Fibroblast of villous mesenchyme (primary cell): ENCODE results near the gene KANK2. TPM values are rescaled to one million over a fixed set of nuclear protein-coding genes. Genes with fewer than 3 reads are reported as not detected.

Source experiments
- DNase-seq: peaks from one replicate; pipeline ENCODE4 v3.0.0-alpha.2; 2010; ENCODE audit warnings: low read depth
- H3K4me3 ChIP-seq: 2 replicates; pipeline ENCODE4 v1.5.1; 2011; ENCODE audit warnings: low read depth, mild to moderate bottlenecking, low read length
- CTCF ChIP-seq: IDR thresholded peaks from 2 replicates; pipeline ENCODE4 v1.5.1; 2012; ENCODE audit warnings: low read depth, mild to moderate bottlenecking, low read length; ENCODE audit not compliant: insufficient read depth
- total RNA-seq: library from RNA; depleted of rRNA; stranded (reverse); fragments of >200 nt; gene quantifications from 2 replicates; pipeline ENCODE4 v1.2.3, GENCODE V29; 2012

KANK2 gene
- total RNA-seq, 1 donor: 253 TPM

GRCh38 chr19:11198175-11198534 lies 810 bp upstream of the KANK2 start:
- TF ChIP-seq CTCF: no peak
- no peak overlapping the region for H3K4me3 ChIP-seq
- no peak for DNase-seq

- H3K4me3 ChIP-seq: peak overlapping the region; percentile 89
Measured at GRCh38 chr19:11196406-11197287, 698 bp downstream of the KANK2 start.

GRCh38 chr19:11195681-11196080 lies 1.7 kb downstream of the KANK2 start:
- H3K4me3 ChIP-seq: peak overlapping the region; percentile 89
- DNase-seq: no peak
- TF ChIP-seq CTCF: no peak

More at GRCh38 chr19:11196406-11197287, 698 bp downstream of the KANK2 start:
- no peak for TF ChIP-seq CTCF
- DNase-seq: no peak

- TF ChIP-seq CTCF: no peak
- DNase-seq: peak; percentile 65
- H3K4me3 ChIP-seq: peak overlapping the region; percentile 89
Measured at GRCh38 chr19:11194656-11195558, 2.4 kb downstream of the KANK2 start.

GRCh38 chr19:11194173-11194572 lies 3.2 kb downstream of the KANK2 start:
- peak overlapping the region; percentile 89 for H3K4me3 ChIP-seq
- no peak for DNase-seq
- no peak for TF ChIP-seq CTCF

- TF ChIP-seq CTCF: no peak
- DNase-seq: no peak
- H3K4me3 ChIP-seq: peak overlapping the region; percentile 6
Measured at GRCh38 chr19:11192957-11193939, 4.1 kb downstream of the KANK2 start.
